LNCAP (cell line): ENCODE measurements around the gene CCDC178.

Experiments used
- TF ChIP-seq, protein P1 (sequence below): fragments of 450-650 bp; IDR thresholded peaks from 2 replicates; pipeline ENCODE4 v1.5.1; 2017; ENCODE audit warnings: mild to moderate bottlenecking

CCDC178 gene

DNA sequence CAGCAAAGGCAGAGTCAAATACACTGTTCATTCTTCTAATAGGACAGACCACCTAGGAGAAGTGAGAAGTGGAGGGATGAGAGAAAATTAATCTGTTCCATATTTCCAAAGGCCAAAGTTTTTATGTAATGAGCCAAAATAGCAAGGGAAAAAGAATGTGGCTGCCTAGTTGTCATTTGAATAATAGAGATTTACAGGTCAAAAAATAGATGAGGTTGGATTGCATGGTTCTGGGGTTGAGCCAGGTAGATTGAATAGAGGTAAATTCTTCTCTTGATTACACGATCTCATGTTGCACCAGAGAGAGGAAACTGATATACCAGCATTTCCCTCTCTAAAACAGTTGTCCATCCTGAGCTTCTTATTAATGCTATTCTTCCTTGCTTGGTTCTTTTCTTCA lies 325.8 kb downstream of the CCDC178 start:
- TF ChIP-seq, protein P1, sequence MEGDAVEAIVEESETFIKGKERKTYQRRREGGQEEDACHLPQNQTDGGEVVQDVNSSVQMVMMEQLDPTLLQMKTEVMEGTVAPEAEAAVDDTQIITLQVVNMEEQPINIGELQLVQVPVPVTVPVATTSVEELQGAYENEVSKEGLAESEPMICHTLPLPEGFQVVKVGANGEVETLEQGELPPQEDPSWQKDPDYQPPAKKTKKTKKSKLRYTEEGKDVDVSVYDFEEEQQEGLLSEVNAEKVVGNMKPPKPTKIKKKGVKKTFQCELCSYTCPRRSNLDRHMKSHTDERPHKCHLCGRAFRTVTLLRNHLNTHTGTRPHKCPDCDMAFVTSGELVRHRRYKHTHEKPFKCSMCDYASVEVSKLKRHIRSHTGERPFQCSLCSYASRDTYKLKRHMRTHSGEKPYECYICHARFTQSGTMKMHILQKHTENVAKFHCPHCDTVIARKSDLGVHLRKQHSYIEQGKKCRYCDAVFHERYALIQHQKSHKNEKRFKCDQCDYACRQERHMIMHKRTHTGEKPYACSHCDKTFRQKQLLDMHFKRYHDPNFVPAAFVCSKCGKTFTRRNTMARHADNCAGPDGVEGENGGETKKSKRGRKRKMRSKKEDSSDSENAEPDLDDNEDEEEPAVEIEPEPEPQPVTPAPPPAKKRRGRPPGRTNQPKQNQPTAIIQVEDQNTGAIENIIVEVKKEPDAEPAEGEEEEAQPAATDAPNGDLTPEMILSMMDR: no peak

DNA sequence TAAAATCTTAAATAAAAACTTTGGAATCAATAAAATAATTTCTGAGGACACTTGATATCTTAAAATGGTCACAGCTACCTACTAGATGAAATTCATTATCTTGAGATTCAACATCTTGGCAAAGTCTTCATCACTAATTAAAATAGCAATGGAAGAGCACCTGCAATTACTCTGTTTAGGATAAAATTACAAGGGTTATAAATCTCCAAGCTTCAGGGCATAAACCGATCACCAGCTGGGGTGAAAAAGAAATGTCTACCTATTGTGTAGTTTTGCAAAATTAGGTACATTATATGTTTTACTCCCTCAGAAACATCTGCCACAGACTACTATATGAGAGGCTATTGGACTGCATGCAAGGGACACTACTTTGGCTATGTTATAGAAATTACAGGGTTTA lies 327.1 kb downstream of the CCDC178 start:
- TF ChIP-seq, protein P1: no peak

DNA sequence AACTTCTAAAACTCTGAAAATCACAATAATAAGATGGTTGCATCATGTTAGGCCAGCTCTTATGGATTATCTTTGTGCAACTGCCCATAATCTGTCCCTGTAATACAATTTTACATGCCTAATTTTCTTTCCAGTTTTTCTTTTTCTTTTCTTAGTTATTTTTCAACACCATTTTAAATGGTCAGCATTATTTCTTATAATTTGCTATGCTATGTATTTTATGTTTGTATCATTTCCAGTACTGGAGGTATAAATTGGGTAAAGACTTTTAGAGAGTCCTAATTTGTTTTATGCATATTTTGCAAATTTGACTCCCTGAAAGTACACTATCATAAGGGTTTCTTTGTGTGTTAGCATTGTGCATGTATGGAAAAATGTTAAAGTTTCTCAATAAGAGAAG lies 333.0 kb downstream of the CCDC178 start:
- TF ChIP-seq, protein P1: no peak

DNA sequence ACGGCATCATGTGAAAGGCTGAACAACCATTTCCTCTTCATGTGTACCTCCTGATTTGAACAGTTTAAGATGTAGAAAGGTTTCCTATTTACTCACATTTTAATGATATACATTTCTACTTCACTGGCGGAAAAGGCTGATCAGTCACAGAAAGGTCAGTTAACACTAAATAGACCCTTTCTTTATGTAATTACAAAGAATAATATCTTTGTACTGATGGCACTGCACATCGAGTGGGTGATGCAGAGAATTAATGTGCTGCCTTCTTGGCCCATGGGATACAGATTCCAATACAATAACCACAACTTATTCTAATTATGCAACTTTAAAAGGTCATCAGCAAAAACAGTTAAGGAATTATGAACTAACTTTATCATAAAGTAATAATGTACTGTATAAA lies 339.2 kb downstream of the CCDC178 start:
- TF ChIP-seq, protein P1: no peak

DNA sequence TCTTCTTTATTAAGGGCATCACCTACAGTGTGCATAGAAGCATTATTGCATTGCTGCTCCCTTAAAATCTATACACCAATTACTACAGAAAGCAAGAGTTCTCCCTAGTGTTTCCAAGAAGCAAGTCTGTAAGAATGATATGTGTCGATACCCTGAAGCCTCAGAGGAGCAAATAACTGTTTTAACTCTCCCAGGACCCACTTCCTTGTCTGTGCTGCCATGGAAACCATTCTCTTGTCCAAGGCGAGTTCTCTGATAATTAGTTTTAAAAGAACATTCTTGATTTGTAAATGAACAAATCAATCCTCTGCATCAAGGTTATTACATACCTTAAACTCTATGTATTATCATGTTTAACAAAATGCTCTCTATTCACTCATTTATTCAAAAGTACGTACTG lies 340.9 kb downstream of the CCDC178 start:
- TF ChIP-seq, protein P1: no peak

DNA sequence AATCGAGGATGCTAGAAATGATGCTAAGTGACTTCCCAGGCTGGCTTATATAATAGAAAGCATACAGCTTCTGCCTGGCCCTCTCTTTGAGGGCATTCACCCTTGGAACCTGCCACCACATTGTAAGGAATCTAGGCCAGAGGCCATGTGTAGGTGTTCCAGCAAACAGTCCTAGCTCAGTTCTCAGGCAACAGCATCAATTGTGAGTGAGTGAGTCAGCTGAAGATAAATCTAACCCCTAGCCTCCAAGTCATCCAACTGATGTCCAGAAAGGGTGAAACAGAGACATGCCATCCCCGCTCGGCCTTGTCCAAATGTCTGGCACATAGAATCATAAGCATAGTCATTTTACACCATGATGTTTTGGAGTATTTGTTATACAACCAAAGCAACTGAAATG lies 343.4 kb downstream of the CCDC178 start:
- TF ChIP-seq, protein P1: no peak

DNA sequence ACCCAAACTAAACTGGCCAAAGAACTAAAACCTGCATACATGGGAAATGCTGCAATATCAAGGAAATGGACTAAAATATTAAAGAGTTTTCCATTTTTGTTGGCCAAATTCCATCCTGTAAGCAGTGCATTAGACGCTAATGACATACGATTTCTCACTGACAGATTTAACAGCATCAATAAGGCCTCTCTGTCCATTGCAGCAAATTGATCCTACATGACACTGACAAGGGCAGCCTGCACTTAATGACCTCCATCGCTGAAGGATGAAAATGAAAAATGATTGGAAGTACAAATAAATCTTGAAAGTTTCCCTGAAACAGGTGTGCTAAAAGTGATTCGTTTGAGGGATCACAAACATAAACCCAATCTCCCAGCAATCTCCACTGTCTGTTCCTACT lies 350.1 kb downstream of the CCDC178 start:
- TF ChIP-seq, protein P1: no peak

DNA sequence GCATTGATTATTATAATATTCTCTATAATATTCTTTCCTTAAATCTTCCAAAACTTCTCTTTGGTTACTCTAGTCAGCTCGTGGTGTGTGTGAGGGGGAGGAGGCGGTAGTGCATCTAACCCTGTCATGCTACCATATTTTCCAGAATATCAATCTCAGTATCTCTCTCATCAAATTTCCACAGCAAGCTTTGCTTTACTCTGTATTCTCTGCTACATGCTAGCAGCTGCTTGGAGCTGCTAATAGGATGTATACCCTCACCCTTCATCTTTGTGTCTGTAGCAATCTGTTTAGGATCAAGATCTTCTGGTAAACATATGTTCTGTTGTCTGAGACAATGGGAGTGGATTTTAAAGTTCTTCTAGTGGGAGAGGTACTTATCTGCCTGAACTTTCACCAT lies 363.9 kb downstream of the CCDC178 start:
- TF ChIP-seq, protein P1: no peak
